HTR-8/SVneo (cell line): ENCODE results near the gene FYB1.
"Not testable (repeated sequence)": the region's sequence is repeated elsewhere in the genome, so short reads cannot be mapped to it uniquely, and the experiment has no call there.

ENCODE experiments used
- DNase-seq: peaks from one replicate; pipeline ENCODE4 v3.0.0; 2011; ENCODE audit warnings: low spot score, mixed read lengths; ENCODE audit not compliant: insufficient read length
- FAIRE-seq: peaks from 2 replicates; lab custom pipeline; 2011; peaks lifted over from hg19 to GRCh38; lab: Jason Lieb, UNC

FYB1 gene

GRCh38 chr5:39228596-39228995 is 9.2 kb upstream of the FYB1 start:
- DNase-seq (no peak), FAIRE-seq (no peak)

- DNase-seq (no peak), FAIRE-seq (peak; percentile 26)
Observed at GRCh38 chr5:39226558-39226957, 7.2 kb upstream of the FYB1 start.

GRCh38 chr5:39226100-39226451 is 6.7 kb upstream of the FYB1 start:
- FAIRE-seq (peak; percentile 31), DNase-seq (no peak)

- no peak for DNase-seq
- no peak for FAIRE-seq
Observed at GRCh38 chr5:39225405-39226099, 6.2 kb upstream of the FYB1 start.

GRCh38 chr5:39224196-39224761 is 4.9 kb upstream of the FYB1 start:
- DNase-seq (no peak), FAIRE-seq (no peak)

GRCh38 chr5:39223565-39224156 is 4.3 kb upstream of the FYB1 start:
- DNase-seq (no peak), FAIRE-seq (no peak)

DNA sequence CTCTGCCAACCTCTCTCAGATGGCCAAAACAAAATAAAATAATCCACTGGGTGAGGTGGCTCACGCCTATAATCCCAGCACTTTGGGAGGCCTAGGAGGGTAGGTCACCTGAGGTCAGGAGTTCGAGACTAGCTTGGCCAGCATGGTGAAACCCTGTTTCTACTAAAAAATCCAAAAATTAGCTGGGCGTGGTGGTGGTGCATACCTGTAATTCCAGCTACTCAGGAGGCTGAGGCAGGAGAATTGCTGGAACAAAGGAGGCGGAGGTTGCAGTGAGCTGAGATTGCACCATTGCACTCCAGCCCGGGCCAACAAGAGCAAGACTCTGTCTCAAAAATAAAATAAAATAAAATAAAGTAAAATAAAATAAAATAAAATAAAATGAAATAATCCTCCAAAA is 2.3 kb upstream of the FYB1 start:
- not testable (repeated sequence) for DNase-seq, FAIRE-seq

- FAIRE-seq (no peak), DNase-seq (no peak)
Observed at GRCh38 chr5:39220280-39221030, 1.1 kb upstream of the FYB1 start.

GRCh38 chr5:39218482-39219402 is 621 bp downstream of the FYB1 start:
- DNase-seq (no peak), FAIRE-seq (no peak)

DNA sequence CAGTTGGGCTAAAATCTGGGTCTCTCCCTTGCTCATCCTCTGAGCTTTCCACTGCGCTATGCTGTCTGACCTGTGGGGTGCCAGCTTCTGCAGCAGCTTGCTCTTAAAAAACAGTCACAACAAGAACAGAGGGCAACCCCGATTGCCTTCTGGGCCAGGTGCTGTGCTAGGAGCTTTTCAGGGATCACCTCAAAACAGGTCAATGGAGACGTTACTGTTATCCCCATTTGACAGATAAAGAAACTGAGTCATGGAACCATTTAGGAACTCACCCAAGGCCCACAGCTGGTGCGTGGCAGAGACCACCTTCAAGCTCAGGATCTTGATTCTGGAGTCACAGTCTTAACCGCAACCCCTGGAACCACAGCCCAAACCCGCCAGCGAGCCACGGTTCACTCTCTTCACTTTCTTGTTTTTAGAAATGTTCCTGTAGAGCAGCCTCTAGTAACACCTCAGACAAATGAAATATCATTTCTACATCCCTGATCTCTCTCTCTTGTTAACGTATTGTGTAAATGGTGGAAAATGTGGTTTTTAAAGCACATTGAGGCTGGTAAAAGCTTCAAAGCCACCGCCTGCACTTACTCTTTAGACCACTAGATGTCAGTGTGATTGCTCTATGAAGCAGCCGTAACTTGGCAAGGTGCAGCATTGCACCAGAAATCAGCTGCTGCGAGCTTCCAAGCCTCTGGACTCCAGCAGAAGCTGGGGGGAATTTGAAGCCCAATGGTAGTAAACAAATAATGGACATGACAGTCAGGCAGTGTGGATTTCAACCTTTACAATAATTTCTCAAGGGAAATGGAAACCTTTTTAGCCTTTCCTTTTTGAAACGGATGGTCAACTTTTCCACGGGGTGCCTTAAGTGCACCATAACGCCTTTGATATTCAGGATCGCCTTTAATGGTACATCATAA is 1.7 kb downstream of the FYB1 start:
- DNase-seq (peak; percentile 82), FAIRE-seq (peak; percentile 82)

GRCh38 chr5:39216631-39217030 is 2.7 kb downstream of the FYB1 start:
- FAIRE-seq: no peak
- DNase-seq: no peak

DNA sequence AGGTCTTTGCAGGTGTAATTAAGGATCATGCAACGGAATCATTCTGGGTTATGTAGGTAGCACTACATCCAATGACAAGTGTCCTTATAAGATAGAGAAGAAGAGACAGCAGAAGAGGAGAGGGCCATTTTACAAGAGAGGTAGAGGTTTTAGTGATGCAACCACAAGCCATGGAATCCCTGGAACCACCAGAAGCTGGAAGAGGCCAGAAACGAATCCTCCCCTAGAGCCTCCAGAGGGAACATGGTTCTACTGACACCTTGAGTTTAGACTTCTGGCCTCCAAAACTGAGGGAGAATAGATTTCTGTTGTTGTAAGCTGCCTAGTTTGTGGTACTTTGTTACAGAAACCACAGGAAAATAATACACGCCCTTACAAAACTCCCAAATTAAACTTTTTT is 3.5 kb downstream of the FYB1 start:
- no peak for FAIRE-seq
- no peak for DNase-seq

GRCh38 chr5:39214912-39215709 is 4.3 kb downstream of the FYB1 start:
- FAIRE-seq: no peak

GRCh38 chr5:39213447-39214207 is 5.7 kb downstream of the FYB1 start:
- DNase-seq (no peak), FAIRE-seq (peak; percentile 20)

More at GRCh38 chr5:39214912-39215709, 4.3 kb downstream of the FYB1 start:
- no peak for DNase-seq

DNA sequence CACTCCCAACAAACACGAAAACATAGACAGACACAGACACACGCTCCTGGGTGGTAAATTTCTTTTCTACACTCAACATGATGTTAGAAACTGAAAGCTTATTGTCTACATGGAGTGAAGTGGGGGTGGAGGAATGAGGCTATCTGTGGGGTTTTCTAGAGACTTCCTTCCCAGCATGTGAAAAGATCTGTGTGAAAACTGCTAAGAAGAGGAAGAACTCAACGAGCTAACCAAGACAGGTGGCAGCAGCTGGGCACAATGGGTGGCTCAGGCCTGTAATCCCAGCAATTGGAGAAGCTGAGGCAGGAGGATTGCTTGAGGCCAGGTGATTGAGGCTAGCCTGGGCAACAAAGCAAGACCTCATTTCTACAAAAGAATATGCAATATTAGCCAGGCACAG is 7.6 kb downstream of the FYB1 start:
- no peak for DNase-seq
- FAIRE-seq: no peak

DNA sequence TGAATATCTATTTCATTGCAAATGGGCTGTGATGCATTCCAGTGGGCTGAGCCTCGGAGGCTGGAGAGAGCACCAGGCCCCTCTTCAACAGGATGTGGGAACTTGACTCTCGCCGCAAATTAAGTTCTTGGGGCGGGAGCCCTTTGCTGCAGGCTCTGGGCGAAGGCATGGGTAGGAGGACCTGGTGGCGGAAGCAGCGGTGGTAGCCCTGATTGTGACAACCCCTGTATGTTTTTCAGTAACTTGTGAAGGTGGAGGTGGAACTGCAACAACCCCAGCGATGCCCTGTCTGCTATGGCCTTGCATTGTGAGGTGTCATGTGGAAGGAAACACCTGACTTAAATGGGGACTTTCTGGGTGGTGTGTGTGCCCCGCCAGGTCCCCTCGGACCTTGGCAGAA is 9.4 kb downstream of the FYB1 start:
- no peak for FAIRE-seq

GRCh38 chr5:39208471-39208870 is 10.9 kb downstream of the FYB1 start:
- no peak for DNase-seq
- FAIRE-seq: no peak

More for the DNA sequence above, 9.4 kb downstream of the FYB1 start:
- no peak for DNase-seq
